HG02571 (cell line): Measurements from ENCODE around the gene USE1.

Experiments used
- ATAC-seq: cut with Tn5 transposase; IDR thresholded peaks from one replicate; pipeline ENCODE4 v1.9.1; 2021; ENCODE audit warnings: mild to moderate bottlenecking, moderate library complexity; ENCODE audit not compliant: unreplicated experiment

USE1 gene

DNA sequence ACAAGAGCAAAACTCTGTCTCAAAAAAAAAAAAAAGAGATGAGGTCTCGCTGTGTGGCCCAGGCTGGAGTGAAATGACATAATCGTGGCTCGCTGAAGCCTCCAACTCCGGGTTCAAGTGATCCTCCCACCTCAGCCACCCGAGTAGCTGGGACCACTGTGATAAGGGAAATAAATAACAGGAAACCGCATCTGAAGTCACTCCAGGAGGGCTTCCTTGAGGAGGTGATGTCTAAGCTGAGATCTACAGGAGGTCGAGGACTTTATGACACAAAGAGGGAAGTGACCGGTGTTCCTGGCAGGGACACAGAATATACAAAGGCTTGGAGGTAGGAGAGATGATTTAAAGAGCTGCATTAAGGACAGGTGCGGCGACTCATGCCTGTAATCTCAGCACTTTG lies 39.5 kb downstream of the USE1 start:
- ATAC-seq, result no peak

DNA sequence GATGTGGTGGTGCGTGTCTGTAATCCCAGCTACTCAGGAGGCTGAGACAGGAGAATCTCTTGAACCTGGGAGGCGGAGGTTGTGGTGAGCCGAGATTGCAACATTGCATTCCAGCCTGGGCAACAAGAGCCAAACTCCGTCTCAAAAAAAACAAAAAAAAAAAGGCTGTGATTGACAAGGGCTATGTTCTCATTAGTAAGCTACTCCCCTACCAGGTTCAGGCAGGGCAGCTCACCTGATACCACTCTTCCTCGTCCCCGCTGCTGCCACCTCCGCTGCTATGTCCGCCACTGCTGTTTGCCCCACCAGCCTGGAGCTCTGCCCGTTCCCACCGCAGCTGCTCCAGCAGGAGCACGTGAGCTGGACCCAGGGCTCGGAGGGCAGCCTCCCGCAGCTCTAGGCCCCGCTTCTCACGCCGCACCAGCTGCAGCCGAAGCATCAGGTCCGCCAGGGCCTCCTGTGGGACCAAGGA lies 40.0 kb downstream of the USE1 start:
- no peak for ATAC-seq

DNA sequence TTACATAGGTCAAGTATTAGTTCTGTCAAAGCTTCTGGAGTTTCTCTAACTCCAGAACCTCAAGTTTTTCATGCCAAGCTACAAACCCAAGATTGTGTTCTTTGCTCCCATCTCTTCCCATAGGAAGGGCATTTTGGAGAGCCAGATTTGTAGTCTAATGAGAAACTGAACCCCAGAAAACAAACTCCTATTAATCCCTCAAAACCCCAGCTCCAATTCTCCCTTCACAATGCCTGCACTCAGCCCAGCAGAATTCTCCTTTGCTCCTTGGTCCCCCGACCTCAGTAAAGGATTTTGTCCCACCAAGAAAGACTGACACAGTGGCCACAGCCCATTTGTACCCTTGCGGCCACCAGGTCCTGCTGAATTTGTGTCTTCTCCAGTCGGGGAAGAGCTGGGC lies 41.0 kb downstream of the USE1 start:
- ATAC-seq, result no peak

DNA sequence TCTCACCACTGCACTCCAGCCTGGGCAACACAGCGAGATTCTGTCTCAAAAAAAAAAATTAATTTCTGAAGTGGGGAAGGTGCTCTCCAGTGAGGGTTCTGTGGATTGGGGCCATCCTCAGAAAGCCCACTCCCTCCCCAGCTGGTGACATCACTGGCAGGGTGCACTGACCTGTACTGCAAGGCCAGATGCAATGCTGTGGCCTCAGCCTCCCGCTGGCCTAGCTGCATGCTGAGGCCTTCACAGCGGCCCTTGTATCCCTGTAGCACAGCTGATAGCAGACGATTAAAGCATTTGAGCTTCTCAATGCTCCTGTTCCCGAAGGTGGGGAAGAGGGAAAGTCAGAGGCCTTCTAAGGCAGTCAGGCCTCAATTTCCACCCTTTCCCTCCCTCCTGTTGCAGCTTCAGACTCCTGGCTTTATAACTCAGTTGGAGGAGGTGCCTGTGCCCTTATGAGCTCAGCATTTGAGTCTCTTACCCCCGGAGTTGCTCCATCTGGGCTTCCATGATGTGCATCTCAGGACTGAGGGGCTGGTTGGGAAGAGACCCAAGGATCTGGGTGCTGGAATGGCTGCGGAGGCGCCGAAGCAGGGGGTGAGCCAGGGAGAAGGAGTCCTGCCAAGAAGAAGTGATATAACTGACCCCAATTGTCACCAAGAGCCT lies 44.1 kb downstream of the USE1 start:
- no peak for ATAC-seq

DNA sequence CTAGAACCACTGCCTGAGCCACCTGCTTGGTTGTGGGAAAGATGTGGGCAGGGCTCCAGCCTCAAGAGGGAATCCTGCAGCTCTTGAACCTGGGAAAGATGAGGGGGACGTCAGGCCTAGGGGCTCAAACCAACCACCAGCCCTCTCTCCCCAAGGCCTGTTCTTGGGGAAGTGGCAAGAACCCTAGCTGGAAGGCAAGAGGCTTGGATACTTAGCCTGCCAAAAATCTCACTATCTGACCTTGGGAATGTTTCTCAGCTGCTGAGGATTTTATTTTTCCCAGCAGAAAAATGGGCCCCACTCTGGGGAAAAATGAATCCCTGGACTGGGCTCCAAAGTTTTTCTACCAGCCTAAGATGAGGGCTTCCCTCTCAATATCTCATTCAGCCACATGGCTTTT lies 44.8 kb downstream of the USE1 start:
- no peak for ATAC-seq

DNA sequence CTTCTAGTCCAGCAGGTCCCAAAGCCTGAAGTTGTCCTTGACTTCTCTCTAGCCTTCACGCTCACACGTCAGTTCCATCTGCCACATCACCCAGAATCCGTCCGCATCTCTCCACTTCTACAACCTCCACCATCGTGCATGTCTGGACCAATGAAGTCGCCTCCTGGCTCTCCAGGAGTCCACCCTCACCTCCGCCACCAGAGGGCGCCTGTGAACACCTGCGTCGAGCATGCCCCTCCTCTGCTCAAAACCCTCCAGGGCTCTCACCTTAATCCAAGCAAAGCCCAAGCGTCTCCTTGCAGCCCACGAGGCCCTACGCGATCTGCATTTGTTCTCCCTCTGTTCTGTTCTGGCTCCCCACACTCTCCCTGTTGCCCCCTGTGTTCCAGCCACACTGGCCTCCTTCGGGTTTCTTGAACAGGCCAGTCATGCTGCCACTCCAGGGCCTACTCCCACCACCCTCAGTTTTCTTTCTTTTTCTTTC lies 45.7 kb downstream of the USE1 start:
- ATAC-seq, result peak; percentile 67

DNA sequence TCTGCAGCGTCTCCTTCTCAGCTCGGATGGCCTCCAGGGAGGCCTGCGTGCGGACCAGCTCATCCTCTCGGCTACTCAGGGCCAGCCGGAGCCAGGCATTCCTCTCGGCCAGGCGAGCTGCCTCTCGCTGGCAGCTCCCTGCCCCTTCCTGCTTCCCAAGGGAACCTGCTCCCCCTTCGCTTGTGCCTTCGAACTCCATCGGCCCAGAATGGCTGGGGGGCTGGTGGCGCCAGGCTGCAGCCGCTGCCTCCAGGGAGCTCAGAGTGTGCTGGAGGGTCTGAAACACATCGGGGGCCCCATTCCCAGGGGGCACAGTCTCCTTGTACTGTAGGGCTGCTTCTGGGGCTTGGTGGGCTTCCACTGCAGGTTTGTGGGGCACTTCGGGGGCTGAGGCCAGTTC lies 47.4 kb downstream of the USE1 start:
- no peak for ATAC-seq

DNA sequence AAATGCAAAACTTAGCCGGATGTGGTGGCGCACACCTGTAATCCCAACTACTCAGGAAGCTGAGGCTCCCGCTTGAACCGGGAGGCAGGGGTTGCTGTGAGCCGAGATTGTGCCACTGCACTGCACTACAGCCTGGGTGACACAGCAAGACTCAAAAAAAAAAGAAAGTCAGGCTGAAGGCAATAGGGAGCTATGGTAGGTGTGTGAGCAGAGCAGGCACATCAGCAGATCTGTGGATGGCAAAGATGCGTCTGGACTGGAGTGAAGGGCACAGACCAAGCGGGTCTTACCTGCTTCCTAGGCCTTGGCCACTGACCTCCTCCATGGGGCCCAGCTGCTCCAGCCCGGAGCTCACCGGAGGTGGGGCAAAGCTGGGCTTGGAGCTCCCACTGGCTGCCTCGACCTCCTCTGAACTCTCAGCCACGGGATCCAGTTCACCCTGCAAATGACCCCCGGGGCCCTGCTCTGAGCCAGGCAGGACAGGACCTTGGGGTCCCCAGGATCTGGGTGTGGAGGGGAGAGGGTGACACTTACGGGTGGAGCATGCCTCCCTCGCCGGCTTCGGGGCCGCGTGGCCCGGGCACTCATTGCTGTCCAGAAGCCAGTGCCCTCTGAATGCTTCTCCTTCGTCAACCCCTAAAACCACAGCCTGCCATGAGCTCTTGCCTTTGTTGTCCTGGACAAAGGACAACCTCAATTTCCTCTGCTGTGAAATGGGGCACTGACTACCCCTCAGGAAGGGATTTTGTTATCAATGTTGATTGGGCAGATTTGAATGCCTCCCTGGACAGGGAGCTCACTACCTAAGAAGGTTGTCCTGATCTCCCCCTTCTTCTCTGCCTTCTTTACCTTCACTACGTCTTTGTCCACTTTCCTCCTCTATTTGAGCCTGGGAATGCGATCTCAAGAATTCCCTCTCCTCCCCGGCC lies 48.8 kb downstream of the USE1 start:
- ATAC-seq, result no peak

DNA sequence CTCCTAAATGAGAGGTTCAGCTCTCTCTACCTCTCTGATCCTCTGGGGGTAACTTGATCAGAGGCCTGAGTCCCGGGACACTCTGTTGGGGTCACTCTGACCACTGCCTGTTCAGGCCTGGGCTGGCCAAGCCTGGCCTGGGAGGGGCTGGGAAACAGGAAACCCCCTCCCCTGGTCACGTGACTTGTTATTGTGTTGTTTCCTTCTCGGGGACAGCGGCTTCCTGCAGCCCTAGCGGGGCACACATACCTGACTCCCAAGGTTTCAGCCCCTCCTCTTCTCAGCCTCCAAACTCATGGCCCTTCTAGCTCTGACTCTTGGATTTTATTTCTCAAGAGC lies 49.5 kb downstream of the USE1 start, which contains the start of gene USHBP1:
TSS of gene USHBP1 (minus strand) at position 105 of the 339 bp plus-strand sequence. CDS start 446 bp downstream, outside the sequence.
- no peak for ATAC-seq

DNA sequence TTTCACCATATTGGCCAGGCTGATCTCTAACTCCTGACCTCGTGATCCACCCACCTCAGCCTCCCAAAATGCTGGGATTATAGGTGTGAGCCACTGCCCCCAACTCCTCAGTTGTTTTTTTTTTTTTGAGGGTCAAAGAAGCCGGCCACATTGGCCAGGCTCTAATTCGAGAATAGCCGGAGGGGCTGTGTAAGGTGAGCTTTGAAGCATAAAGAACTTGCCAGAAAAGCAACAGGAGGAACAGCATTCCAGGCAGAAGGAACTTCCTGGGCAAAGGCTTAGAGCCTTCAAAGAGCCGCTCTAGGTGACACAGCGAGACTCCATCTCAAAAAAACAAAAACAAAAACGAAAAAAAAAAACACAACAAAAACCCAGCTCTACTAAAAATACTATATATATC lies 50.9 kb downstream of the USE1 start:
- ATAC-seq, result no peak

DNA sequence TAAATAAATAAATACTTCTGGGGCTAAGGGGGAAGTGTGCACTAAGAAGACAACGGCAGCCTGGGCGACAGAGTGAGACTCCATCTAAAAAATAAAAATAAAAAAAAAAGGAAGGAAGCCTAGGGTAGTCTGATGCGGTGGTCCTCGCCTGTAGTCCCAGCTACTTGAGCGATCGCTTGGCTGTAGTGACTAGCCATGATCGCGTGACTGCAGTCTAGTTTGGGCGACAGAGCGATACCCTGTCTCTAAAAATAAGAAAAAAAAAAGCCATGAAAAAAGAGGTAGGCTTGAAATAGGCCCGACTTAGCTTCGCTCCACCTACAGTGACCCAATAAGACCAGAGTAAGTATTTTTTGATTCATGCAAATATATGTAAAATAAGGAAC lies 51.4 kb downstream of the USE1 start:
- ATAC-seq, result peak; percentile 11

DNA sequence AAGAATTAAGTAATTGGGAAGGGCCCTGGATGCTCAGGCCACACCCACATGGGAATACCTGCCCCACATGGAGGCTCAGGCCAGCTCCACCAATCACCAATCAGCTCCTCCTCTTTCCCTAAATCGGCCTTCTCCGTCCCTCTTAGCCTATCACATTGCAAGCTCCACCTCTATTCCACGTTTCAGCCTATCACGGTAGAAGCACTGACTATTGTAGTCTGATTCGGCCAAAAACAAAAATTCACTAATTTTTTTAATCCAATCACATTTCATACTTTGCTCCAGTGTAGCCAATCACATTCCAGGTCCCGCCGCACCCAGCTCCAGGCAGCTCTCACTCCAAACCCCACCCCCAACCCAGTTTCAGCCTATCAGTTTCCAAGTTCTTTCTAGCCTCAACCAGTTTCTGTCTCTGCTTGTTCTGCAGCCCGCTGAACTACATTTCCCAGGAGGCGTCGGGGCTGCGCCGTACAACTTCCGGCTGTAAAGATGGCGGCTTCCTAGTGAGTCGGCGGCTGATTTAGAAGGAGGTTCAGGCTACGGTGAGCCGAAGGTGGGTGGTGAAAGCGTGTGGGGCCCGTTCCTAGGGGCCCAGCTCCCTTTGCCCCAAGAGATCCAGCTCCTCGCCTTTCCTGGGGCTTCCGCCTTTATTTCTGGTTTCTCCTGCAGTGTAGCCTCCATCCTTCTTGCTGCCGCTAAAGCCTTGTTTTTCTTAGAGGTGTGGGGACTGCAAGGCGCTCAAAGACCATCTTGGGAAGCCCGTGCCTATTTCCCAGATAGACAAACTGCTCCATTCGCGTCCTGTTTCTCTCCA lies 52.0 kb downstream of the USE1 start, which contains the start of gene BABAM1:
TSS of gene BABAM1 (plus strand) at position 469 of the 814 bp plus-strand sequence. CDS start 1,364 bp downstream, outside the sequence.
- peak; percentile 79 for ATAC-seq

DNA sequence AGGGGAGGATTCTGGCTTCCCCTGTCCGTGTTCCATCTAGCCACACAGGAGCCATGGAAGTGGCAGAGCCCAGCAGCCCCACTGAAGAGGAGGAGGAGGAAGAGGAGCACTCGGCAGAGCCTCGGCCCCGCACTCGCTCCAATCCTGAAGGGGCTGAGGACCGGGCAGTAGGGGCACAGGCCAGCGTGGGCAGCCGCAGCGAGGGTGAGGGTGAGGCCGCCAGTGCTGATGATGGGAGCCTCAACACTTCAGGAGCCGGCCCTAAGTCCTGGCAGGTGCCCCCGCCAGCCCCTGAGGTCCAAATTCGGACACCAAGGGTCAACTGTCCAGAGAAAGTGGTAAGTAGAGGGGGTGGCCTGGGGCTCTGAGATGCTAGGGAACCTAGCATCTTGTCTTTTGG lies 53.6 kb downstream of the USE1 start:
- no peak for ATAC-seq
